ENCODE results near the gene IFT122. TPM values are rescaled to one million over a fixed set of nuclear protein-coding genes. Genes with fewer than 3 reads are reported as not detected.

Gene IFT122
- total and polyA plus RNA-seq, 8 donors: 15.3 to 37.1 (median 21.8) TPM

GRCh38 chr3:129560911-129561594, 121.0 kb downstream of the IFT122 start:
- H3K36me3 ChIP-seq: no peaks in the 10 kb centered on the region

GRCh38 chr3:129561619-129562248, 121.7 kb downstream of the IFT122 start:
- no peak for ATAC-seq
- no peak overlapping the region for H3K4me3 ChIP-seq
- FAIRE-seq: no peak
- H3K27me3 ChIP-seq: no peaks in the 10 kb centered on the region
- intact Hi-C loops (cut with DNase I): no loop called here
- peak in 2 of 6 donors; percentile 10 to 33 for DNase-seq
- H3K36me3 ChIP-seq: no peaks in the 10 kb centered on the region
- H3K9me3 ChIP-seq: no peaks in the 10 kb centered on the region
- TF ChIP-seq CTCF (IDR thresholded peaks at IDR 0.05): no peak
- H3K27ac ChIP-seq: no peak overlapping the region
- WGBS, 2 donors: 85 to 89% methylated on average over 18 of the region's 18 CpGs
- no peaks in the 10 kb centered on the region for H3K4me1 ChIP-seq

More at GRCh38 chr3:129560911-129561594, 121.0 kb downstream of the IFT122 start:
- Histone ChIP-seq H3K9me3 (no peaks in the 10 kb centered on the region), H3K4me1 (no peaks in the 10 kb centered on the region), H3K27ac (peak overlapping the region in 1 of 4 donors; percentile 17), H3K27me3 (no peaks in the 10 kb centered on the region), H3K4me3 (no peak overlapping the region)
- 70 to 75% methylated on average over 18 of the region's 18 CpGs for WGBS, 2 donors
- TF ChIP-seq CTCF (IDR thresholded peaks at IDR 0.05): no peak
- DNase-seq (peak in 2 of 6 donors; percentile 44 to 82), ATAC-seq (peak; percentile 24 to 69 (median 50)), FAIRE-seq (no peak)
- intact Hi-C loops (cut with DNase I): no loop called here

- Histone ChIP-seq H3K4me3 (no peak overlapping the region), H3K36me3 (no peaks in the 10 kb centered on the region), H3K9me3 (no peaks in the 10 kb centered on the region), H3K4me1 (no peaks in the 10 kb centered on the region), H3K27ac (no peak overlapping the region), H3K27me3 (no peaks in the 10 kb centered on the region)
- DNase-seq: peak in 2 of 6 donors; percentile 18 to 28
- 92 to 93% methylated on average over 19 of the region's 19 CpGs for WGBS, 2 donors
- FAIRE-seq: no peak
- intact Hi-C loops (cut with DNase I): no loop called here
- no peak for TF ChIP-seq CTCF (IDR thresholded peaks at IDR 0.05)
- ATAC-seq: no peak
These were observed 122.8 kb downstream of the IFT122 start for GRCh38 chr3:129562803-129563202.

- ATAC-seq (no peak), FAIRE-seq (no peak), DNase-seq (peak in 1 of 6 donors; percentile 33)
- no peaks in the 10 kb centered on the region for H3K36me3 ChIP-seq
- H3K9me3 ChIP-seq: no peaks in the 10 kb centered on the region
- no peaks in the 10 kb centered on the region for H3K4me1 ChIP-seq
- H3K27me3 ChIP-seq: no peaks in the 10 kb centered on the region
- no peak overlapping the region for H3K27ac ChIP-seq
- 94% methylated on average over 12 of the region's 12 CpGs for WGBS, 2 donors
- no peak for TF ChIP-seq CTCF (IDR thresholded peaks at IDR 0.05)
- no peak overlapping the region for H3K4me3 ChIP-seq
- intact Hi-C loops (cut with DNase I): no loop called here
These were observed 123.3 kb downstream of the IFT122 start for GRCh38 chr3:129563332-129563731.

Measured in pancreas (tissue), 10 donors.